SK-N-SH treated with all-trans-retinoic acid at 6 μM for 48 hours (cell line): ENCODE results near the gene TTC34.

Experiments
- ARNTL ChIP-seq: fragments of 450-650 bp; formaldehyde crosslinking; IDR thresholded peaks from 2 replicates; pipeline ENCODE4 v1.5.0; 2020; ENCODE audit warnings: low read depth, mild to moderate bottlenecking, moderate library complexity, borderline replicate concordance
- BACH2 ChIP-seq: fragments of 250-450 bp; sonication (Bioruptor Pico); IDR thresholded peaks from 2 replicates; pipeline ENCODE4 v1.9.0; 2021; ENCODE audit warnings: mild to moderate bottlenecking, borderline replicate concordance
- ISL1 ChIP-seq: fragments of 250-450 bp; sonication (Bioruptor Pico); IDR thresholded peaks from 2 replicates; pipeline ENCODE4 v2.1.2; 2022; ENCODE audit warnings: mild to moderate bottlenecking, moderate library complexity
- RARB ChIP-seq: fragments of 250-450 bp; sonication (Bioruptor Pico); IDR thresholded peaks from 2 replicates; pipeline ENCODE4 v1.8.0; 2021; ENCODE audit warnings: mild to moderate bottlenecking, moderate library complexity
- SNAI2 ChIP-seq: fragments of 250-450 bp; sonication (Bioruptor Pico); IDR thresholded peaks from 2 replicates; pipeline ENCODE4 v1.5.0; 2020; ENCODE audit warnings: mild to moderate bottlenecking, moderate library complexity
- TOX ChIP-seq: fragments of 250-450 bp; sonication (Bioruptor Pico); IDR thresholded peaks from 2 replicates; pipeline ENCODE4 v1.8.0; 2021; ENCODE audit warnings: mild to moderate bottlenecking, moderate library complexity, borderline replicate concordance
- ZC3H10 ChIP-seq: fragments of 250-450 bp; sonication (Bioruptor Pico); IDR thresholded peaks from 2 replicates; pipeline ENCODE4 v1.5.1; 2021; ENCODE audit warnings: mild to moderate bottlenecking, moderate library complexity
- ZFP3 ChIP-seq: fragments of 250-450 bp; sonication (Bioruptor Pico); IDR thresholded peaks from 2 replicates; pipeline ENCODE4 v1.5.0; 2020; ENCODE audit warnings: mild to moderate bottlenecking, moderate library complexity
- ZFP30 ChIP-seq: fragments of 450-650 bp; formaldehyde crosslinking; IDR thresholded peaks from 2 replicates; pipeline ENCODE4 v1.5.0; 2022; ENCODE audit warnings: mild to moderate bottlenecking, moderate library complexity
- ZNF70 ChIP-seq: fragments of 450-650 bp; formaldehyde crosslinking; IDR thresholded peaks from 2 replicates; pipeline ENCODE4 v1.5.0; 2020; ENCODE audit warnings: mild to moderate bottlenecking, moderate library complexity
- TF ChIP-seq, protein P1 (sequence below): fragments of 250-450 bp; sonication (Bioruptor Pico); IDR thresholded peaks from 2 replicates; pipeline ENCODE4 v1.5.1; 2020; ENCODE audit warnings: low read depth, mild to moderate bottlenecking, moderate library complexity
- TF ChIP-seq, protein P2 (sequence below): fragments of 250-450 bp; sonication (Bioruptor Pico); IDR thresholded peaks from 2 replicates; pipeline ENCODE4 v1.8.0; 2020; ENCODE audit warnings: mild to moderate bottlenecking, moderate library complexity, borderline replicate concordance
- TF ChIP-seq, protein P3 (sequence below): fragments of 250-450 bp; sonication (Bioruptor Pico); IDR thresholded peaks from 2 replicates; pipeline ENCODE4 v1.5.1; 2021; ENCODE audit warnings: mild to moderate bottlenecking, moderate library complexity

DNA sequence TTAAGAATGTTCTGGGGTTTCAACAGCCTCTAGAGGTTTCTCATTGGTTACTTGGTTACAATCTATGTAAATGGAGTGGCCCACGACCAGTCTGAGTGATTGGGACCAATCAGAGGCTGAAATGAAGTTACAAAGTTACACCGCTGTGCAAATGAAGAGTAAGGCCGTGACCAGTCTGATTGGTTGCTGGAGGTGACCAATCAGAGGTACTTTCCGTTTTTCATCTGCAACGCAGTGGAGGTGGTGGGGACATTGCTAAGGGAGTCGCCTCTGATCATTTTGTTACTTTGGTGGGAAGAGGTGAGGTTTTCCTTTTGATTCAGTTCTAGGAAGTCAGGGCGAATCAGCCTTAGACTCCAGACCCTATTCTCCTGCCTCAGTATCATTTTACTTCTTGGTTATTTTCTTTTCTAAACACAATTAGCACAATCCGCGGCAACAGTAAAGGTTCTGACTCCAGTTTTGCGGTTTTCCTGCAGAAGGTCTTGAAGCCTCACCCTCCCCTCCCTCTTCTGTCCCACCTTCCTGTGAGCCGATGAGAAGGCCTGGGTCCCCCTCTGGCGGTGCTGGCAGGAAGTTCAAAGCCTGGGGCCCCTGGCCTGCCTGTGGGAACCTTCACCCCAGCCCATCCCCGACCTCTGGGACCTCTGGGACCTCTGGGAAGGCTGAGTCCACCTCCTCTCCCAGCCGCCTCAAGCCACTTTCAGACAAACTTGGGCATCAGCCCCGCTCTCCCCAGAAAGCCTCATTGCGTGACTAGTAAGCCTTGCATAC is 38.7 kb upstream of the TTC34 start:
- TF ChIP-seq ISL1 (CRISPR knock-in tag) (no peak), ZFP3 (CRISPR knock-in tag) (no peak), TOX (no peak), ZFP30 (CRISPR knock-in tag) (no peak), BACH2 (CRISPR knock-in tag) (no peak), ZC3H10 (CRISPR knock-in tag) (no peak), ARNTL (CRISPR knock-in tag) (no peak), RARB (CRISPR knock-in tag) (no peak), SNAI2 (CRISPR knock-in tag) (no peak), ZNF70 (CRISPR knock-in tag) (no peak)
- TF ChIP-seq, protein P1, sequence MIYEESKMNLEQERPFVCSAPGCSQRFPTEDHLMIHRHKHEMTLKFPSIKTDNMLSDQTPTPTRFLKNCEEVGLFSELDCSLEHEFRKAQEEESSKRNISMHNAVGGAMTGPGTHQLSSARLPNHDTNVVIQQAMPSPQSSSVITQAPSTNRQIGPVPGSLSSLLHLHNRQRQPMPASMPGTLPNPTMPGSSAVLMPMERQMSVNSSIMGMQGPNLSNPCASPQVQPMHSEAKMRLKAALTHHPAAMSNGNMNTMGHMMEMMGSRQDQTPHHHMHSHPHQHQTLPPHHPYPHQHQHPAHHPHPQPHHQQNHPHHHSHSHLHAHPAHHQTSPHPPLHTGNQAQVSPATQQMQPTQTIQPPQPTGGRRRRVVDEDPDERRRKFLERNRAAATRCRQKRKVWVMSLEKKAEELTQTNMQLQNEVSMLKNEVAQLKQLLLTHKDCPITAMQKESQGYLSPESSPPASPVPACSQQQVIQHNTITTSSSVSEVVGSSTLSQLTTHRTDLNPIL (CRISPR knock-in tag): no peak
- TF ChIP-seq, protein P2, sequence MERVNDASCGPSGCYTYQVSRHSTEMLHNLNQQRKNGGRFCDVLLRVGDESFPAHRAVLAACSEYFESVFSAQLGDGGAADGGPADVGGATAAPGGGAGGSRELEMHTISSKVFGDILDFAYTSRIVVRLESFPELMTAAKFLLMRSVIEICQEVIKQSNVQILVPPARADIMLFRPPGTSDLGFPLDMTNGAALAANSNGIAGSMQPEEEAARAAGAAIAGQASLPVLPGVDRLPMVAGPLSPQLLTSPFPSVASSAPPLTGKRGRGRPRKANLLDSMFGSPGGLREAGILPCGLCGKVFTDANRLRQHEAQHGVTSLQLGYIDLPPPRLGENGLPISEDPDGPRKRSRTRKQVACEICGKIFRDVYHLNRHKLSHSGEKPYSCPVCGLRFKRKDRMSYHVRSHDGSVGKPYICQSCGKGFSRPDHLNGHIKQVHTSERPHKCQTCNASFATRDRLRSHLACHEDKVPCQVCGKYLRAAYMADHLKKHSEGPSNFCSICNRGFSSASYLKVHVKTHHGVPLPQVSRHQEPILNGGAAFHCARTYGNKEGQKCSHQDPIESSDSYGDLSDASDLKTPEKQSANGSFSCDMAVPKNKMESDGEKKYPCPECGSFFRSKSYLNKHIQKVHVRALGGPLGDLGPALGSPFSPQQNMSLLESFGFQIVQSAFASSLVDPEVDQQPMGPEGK (CRISPR knock-in tag): no peak
- TF ChIP-seq, protein P3, sequence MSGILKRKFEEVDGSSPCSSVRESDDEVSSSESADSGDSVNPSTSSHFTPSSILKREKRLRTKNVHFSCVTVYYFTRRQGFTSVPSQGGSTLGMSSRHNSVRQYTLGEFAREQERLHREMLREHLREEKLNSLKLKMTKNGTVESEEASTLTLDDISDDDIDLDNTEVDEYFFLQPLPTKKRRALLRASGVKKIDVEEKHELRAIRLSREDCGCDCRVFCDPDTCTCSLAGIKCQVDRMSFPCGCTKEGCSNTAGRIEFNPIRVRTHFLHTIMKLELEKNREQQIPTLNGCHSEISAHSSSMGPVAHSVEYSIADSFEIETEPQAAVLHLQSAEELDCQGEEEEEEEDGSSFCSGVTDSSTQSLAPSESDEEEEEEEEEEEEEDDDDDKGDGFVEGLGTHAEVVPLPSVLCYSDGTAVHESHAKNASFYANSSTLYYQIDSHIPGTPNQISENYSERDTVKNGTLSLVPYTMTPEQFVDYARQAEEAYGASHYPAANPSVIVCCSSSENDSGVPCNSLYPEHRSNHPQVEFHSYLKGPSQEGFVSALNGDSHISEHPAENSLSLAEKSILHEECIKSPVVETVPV (CRISPR knock-in tag): no peak
